IMR-90 (cell line): ENCODE data around the gene COX10. TPM values are rescaled to one million over a fixed set of nuclear protein-coding genes. Genes with fewer than 3 reads are reported as not detected.

ENCODE experiments used
- ATAC-seq: fragments of 200-7000 bp; cut with Tn5 transposase; 2 replicates; pipeline ENCODE4 v1.9.1; 2020; ENCODE audit warnings: low read depth, mild to moderate bottlenecking, moderate library complexity
- BruUV-seq: library from RNA; stranded (reverse); fragments of 400-500 nt; replicated peaks from 2 replicates; lab custom pipeline; 2021; lab: Mats Ljungman, UMichigan
- CTCF ChIA-PET: fragments of 300-600 bp; formaldehyde crosslinking; extraction: SDS; loops from one replicate; lab custom pipeline; 2021; ENCODE audit warnings: antibody characterized with exemption; lab: Yijun Ruan, JAX
- POLR2A ChIA-PET: fragments of 300-600 bp; sonication (Branson Sonifier 250); formaldehyde crosslinking; loops from one replicate; lab custom pipeline; 2022; ENCODE audit warnings: antibody characterized with exemption; ENCODE audit not compliant: unreplicated experiment; lab: Charles Lee
- DNase-seq: peaks from one replicate; pipeline ENCODE4 v3.0.0; 2013
- H2AFZ ChIP-seq: replicated peaks from 2 replicates; pipeline ENCODE3; 2013; ENCODE audit warnings: low read length, mild to moderate bottlenecking; ENCODE audit not compliant: poor library complexity
- H2AK5ac ChIP-seq: 2 replicates; pipeline ENCODE4 v1.6.1; 2013; ENCODE audit warnings: low read depth, low read length, inconsistent platforms
- H2AK9ac ChIP-seq: replicated peaks from 2 replicates; pipeline ENCODE3; 2013; ENCODE audit warnings: mild to moderate bottlenecking, low read depth, low read length, moderate library complexity; ENCODE audit not compliant: poor library complexity
- H2BK120ac ChIP-seq: 2 replicates; pipeline ENCODE4 v1.6.1; 2013; ENCODE audit warnings: low read depth, low read length, inconsistent platforms
- H2BK15ac ChIP-seq: 3 replicates; pipeline ENCODE4 v1.6.1; 2013; ENCODE audit warnings: low read depth, low read length, inconsistent platforms
- H2BK20ac ChIP-seq: 2 replicates; pipeline ENCODE4 v1.6.1; 2013; ENCODE audit warnings: low read depth, mild to moderate bottlenecking, inconsistent platforms, low read length, moderate library complexity
- H2BK5ac ChIP-seq: 2 replicates; pipeline ENCODE4 v1.6.1; 2013; ENCODE audit warnings: mild to moderate bottlenecking, low read depth, low read length, inconsistent platforms; ENCODE audit not compliant: poor library complexity, severe bottlenecking
- H3K14ac ChIP-seq: replicated peaks from 2 replicates; pipeline ENCODE4 v1.6.1; 2013; ENCODE audit warnings: low read depth, low read length, inconsistent platforms
- H3K18ac ChIP-seq: 2 replicates; pipeline ENCODE4 v1.6.1; 2013; ENCODE audit warnings: low read depth, low read length, control low read depth
- H3K23ac ChIP-seq: 2 replicates; pipeline ENCODE4 v1.6.1; 2013; ENCODE audit warnings: low read depth, low read length, inconsistent platforms
- H3K27ac ChIP-seq: 2 replicates; pipeline ENCODE4 v1.5.1; 2013; ENCODE audit warnings: mild to moderate bottlenecking, control low read depth, low read length; ENCODE audit not compliant: insufficient read depth
- H3K27me3 ChIP-seq: 2 replicates; pipeline ENCODE4 v1.6.1; 2013; ENCODE audit warnings: low read length; ENCODE audit not compliant: control insufficient read depth, insufficient read depth
- H3K36me3 ChIP-seq: 2 replicates; pipeline ENCODE4 v1.6.1; 2013; ENCODE audit warnings: low read length, mixed read lengths; ENCODE audit not compliant: control insufficient read depth, insufficient read depth
- H3K4ac ChIP-seq: 2 replicates; pipeline ENCODE4 v1.6.1; 2013; ENCODE audit warnings: low read depth, low read length, inconsistent platforms
- H3K4me1 ChIP-seq: 2 replicates; pipeline ENCODE4 v1.6.1; 2013; ENCODE audit warnings: low read length, mixed read lengths; ENCODE audit not compliant: control insufficient read depth, insufficient read depth
- H3K4me2 ChIP-seq: 2 replicates; pipeline ENCODE4 v1.6.1; 2013; ENCODE audit warnings: low read depth, mild to moderate bottlenecking, control low read depth, low read length, moderate library complexity
- H3K4me3 ChIP-seq: 2 replicates; pipeline ENCODE4 v1.5.1; 2013; ENCODE audit warnings: low read depth, mild to moderate bottlenecking, control low read depth, low read length, moderate library complexity; ENCODE audit not compliant: insufficient read depth
- H3K56ac ChIP-seq: 2 replicates; pipeline ENCODE4 v1.6.1; 2013; ENCODE audit warnings: low read length, inconsistent platforms; ENCODE audit not compliant: insufficient read depth; ENCODE audit errors: extremely low read depth
- H3K79me1 ChIP-seq, 2 experiments: 2 replicates each; pipeline ENCODE4 v1.6.1; 2013; ENCODE audit warnings: low read length in 2 of 2, inconsistent platforms in 1 of 2, low read depth in 1 of 2
- H3K9ac ChIP-seq: 2 replicates; pipeline ENCODE4 v1.6.1; 2013; ENCODE audit warnings: low read depth, low read length, control low read depth
- H3K9me1 ChIP-seq: 2 replicates; pipeline ENCODE4 v1.6.1; 2013; ENCODE audit warnings: low read length, inconsistent platforms; ENCODE audit not compliant: insufficient read depth
- H3K9me3 ChIP-seq: 2 replicates; pipeline ENCODE4 v1.6.1; 2013; ENCODE audit warnings: low read length; ENCODE audit not compliant: control insufficient read depth, insufficient read depth
- H4K20me1 ChIP-seq: 2 replicates; pipeline ENCODE4 v1.6.1; 2013; ENCODE audit warnings: low read length, inconsistent platforms; ENCODE audit not compliant: insufficient read depth
- H4K5ac ChIP-seq: 2 replicates; pipeline ENCODE4 v1.6.1; 2013; ENCODE audit warnings: mild to moderate bottlenecking, low read depth, low read length, control low read depth
- H4K8ac ChIP-seq, 2 experiments: 2 replicates each; pipeline ENCODE4 v1.6.1; 2013; ENCODE audit warnings: low read depth in 2 of 2, low read length in 2 of 2, control low read depth in 1 of 2, inconsistent platforms in 1 of 2
- H4K91ac ChIP-seq: 2 replicates; pipeline ENCODE4 v1.6.1; 2013; ENCODE audit warnings: low read depth, low read length, inconsistent platforms; ENCODE audit not compliant: insufficient read depth
- CEBPB ChIP-seq: IDR thresholded peaks from 2 replicates; pipeline ENCODE4 v1.6.1; 2012; ENCODE audit warnings: low read depth, low read length, improper control_type of control experiment
- CHD1 ChIP-seq: IDR thresholded peaks from 2 replicates; pipeline ENCODE4 v1.6.1; 2012; ENCODE audit warnings: low read depth, low read length, improper control_type of control experiment
- ELK1 ChIP-seq: fragments of 150-350 bp; IDR thresholded peaks from 2 replicates; pipeline ENCODE4 v1.6.1; 2016; ENCODE audit warnings: low read depth, mild to moderate bottlenecking, low read length, moderate library complexity, borderline replicate concordance
- MAZ ChIP-seq: IDR thresholded peaks from 2 replicates; pipeline ENCODE4 v1.6.1; 2012; ENCODE audit warnings: low read depth, mild to moderate bottlenecking, low read length, improper control_type of control experiment, moderate library complexity, borderline replicate concordance
- MXI1 ChIP-seq: IDR thresholded peaks from 2 replicates; pipeline ENCODE4 v1.6.1; 2012; ENCODE audit warnings: low read depth, mild to moderate bottlenecking, low read length, moderate library complexity, borderline replicate concordance
- NFE2L2 ChIP-seq: fragments of 150-350 bp; IDR thresholded peaks from 2 replicates; pipeline ENCODE4 v1.6.1; 2016; ENCODE audit warnings: low read depth, mild to moderate bottlenecking, low read length
- RCOR1 ChIP-seq: IDR thresholded peaks from 2 replicates; pipeline ENCODE4 v1.6.1; 2012; ENCODE audit warnings: mild to moderate bottlenecking, low read length, improper control_type of control experiment; ENCODE audit not compliant: insufficient replicate concordance
- SMC3 ChIP-seq: fragments of 150-350 bp; IDR thresholded peaks from 2 replicates; pipeline ENCODE4 v1.6.1; 2016; ENCODE audit warnings: low read depth, mild to moderate bottlenecking, antibody characterized with exemption, low read length, moderate library complexity
- WGBS, 2 experiments: methylation state at CpG; one replicate each; pipeline versions ENCODE4 v1.1.5 to v1.1.7; 2013; ENCODE audit warnings: missing lambda C conversion rate in 2 of 2; ENCODE audit not compliant: insufficient read length in 1 of 2; ENCODE audit errors: extremely low coverage in 2 of 2; 5-methylcytosine and 5-hydroxymethylcytosine counted together
- dilution Hi-C: fragments of 300-500 bp; cut with HindIII; formaldehyde crosslinking; loops from one replicate; pipeline ENCODE4 v1.14.3; 2018; ENCODE audit warnings: low sequenced_read_pairs; ENCODE audit not compliant: unreplicated experiment
- in situ Hi-C: fragments of 300-500 bp; cut with MboI; formaldehyde crosslinking; loops from 3 replicates; pipeline ENCODE4 v1.14.3; 2019; ENCODE audit warnings: low sequenced_read_pairs, inconsistent platforms, mixed read lengths
- intact Hi-C: fragments of 100-400 bp; cut with micrococcal nuclease; formaldehyde crosslinking; loops from 2 replicates; pipeline ENCODE4 v1.10.0; 2022
- polyA plus RNA-seq, 3 experiments: library from polyadenylated mRNA; depleted of rRNA; stranded (reverse); fragments of >200 nt; gene quantifications; 2 replicates each; pipeline ENCODE4 v1.2.3, GENCODE V29; 2012; ENCODE audit warnings: low replicate concordance in 1 of 3
- total RNA-seq: library from RNA; depleted of rRNA; stranded (reverse); fragments of >200 nt; gene quantifications from 2 replicates; pipeline ENCODE4 v1.2.3, GENCODE V29; 2012
- TF ChIP-seq, protein P1 (sequence below): fragments of 150-350 bp; IDR thresholded peaks from 2 replicates; pipeline ENCODE4 v1.6.1; 2017; ENCODE audit warnings: mild to moderate bottlenecking, antibody characterized with exemption, low read length, low read depth

Gene COX10
- total and polyA plus RNA-seq, 2 of the 4 experiments (the other 2 are of a cell fraction) = 15.4 to 16.1 TPM

DNA sequence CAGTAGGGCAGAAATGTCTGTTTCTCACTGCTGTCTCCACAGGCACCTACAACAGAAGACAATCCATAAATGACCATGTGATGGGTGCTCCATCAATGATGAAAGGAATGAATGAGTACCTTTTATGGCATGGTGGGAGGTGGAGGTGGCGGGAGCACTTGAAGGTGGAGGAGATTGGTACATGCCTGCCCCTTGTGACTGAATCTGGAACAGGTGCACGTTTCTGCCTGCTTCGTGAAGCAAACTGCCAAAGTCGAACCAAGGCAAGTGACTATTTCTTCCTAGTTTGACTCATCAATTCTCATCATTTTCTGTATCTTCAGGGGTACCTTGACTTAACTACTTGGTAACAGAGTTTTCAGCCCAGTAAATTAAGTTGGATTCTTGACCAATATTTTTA, 141.9 kb downstream of the COX10 start:
- peaks cover 4% of the 10 kb centered on the region; the same call in 1 of the 2 replicates for H3K9me3 ChIP-seq
- ATAC-seq (no peak), DNase-seq (no peak)
- no CpG with 5 or more reads among the region's 4 CpGs for whole genome bisulfite sequencing, 2 experiments
- no peak overlapping the region for H3K4ac ChIP-seq
- intact Hi-C loops (no loop called here), dilution Hi-C loops (no loop called here), in situ Hi-C loops (no loop called here)
- H3K56ac ChIP-seq = no peak overlapping the region
- no peak overlapping the region for H2BK5ac ChIP-seq
- no TSS peak for BruUV-seq
- no peak overlapping the region for H4K5ac ChIP-seq
- no peak overlapping the region for H2BK20ac ChIP-seq
- H4K8ac ChIP-seq = no peak overlapping the region
- H3K36me3 ChIP-seq = peaks cover 8% of the 10 kb centered on the region
- no peak overlapping the region for H2BK15ac ChIP-seq
- ChIA-PET POLR2A (no interaction called here), CTCF (no interaction called here)
- no peaks in the 10 kb centered on the region for H3K79me1 ChIP-seq
- peaks cover 2% of the 10 kb centered on the region; the same call in 1 of the 2 replicates for H3K9me1 ChIP-seq
- no peaks in the 10 kb centered on the region for H3K27me3 ChIP-seq
- no peak overlapping the region for H2BK120ac ChIP-seq
- no peak overlapping the region for H2AFZ ChIP-seq
- no peak overlapping the region for H3K23ac ChIP-seq
- no peak overlapping the region for H3K27ac ChIP-seq
- H3K4me1 ChIP-seq = no peaks in the 10 kb centered on the region
- H2AK9ac ChIP-seq = no peak overlapping the region
- no peak for TF ChIP-seq ELK1
- TF ChIP-seq SMC3 = no peak
- TF ChIP-seq MXI1 = no peak
- TF ChIP-seq CHD1 = no peak
- TF ChIP-seq RCOR1 = no peak
- TF ChIP-seq, protein P1, sequence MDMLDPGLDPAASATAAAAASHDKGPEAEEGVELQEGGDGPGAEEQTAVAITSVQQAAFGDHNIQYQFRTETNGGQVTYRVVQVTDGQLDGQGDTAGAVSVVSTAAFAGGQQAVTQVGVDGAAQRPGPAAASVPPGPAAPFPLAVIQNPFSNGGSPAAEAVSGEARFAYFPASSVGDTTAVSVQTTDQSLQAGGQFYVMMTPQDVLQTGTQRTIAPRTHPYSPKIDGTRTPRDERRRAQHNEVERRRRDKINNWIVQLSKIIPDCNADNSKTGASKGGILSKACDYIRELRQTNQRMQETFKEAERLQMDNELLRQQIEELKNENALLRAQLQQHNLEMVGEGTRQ = no peak
- TF ChIP-seq CEBPB = no peak
- TF ChIP-seq NFE2L2 = no peak
- TF ChIP-seq MAZ = no peak
- H4K91ac ChIP-seq = no peak overlapping the region
- H3K4me2 ChIP-seq = no peak overlapping the region
- H3K9ac ChIP-seq = no peak overlapping the region
- no peak overlapping the region for H3K18ac ChIP-seq
- H2AK5ac ChIP-seq = no peak overlapping the region
- no peak overlapping the region for H3K4me3 ChIP-seq
- H3K14ac ChIP-seq = no peak overlapping the region
- H4K20me1 ChIP-seq = no peaks in the 10 kb centered on the region
